HG03432 (cell line): ENCODE results near the gene CNDP2.
"Not testable (repeated sequence)": the region's sequence is repeated elsewhere in the genome, so short reads cannot be mapped to it uniquely, and the experiment has no call there.

ENCODE experiments used
- ATAC-seq: cut with Tn5 transposase; IDR thresholded peaks from one replicate; pipeline ENCODE4 v1.9.1; 2021; ENCODE audit warnings: mild to moderate bottlenecking, moderate library complexity; ENCODE audit not compliant: unreplicated experiment

CNDP2 gene

GRCh38 chr18:74499633-74500032 lies 3.5 kb downstream of the CNDP2 start:
- peak; percentile 42 for ATAC-seq

- ATAC-seq = no peak
Measured at GRCh38 chr18:74500372-74500771, 4.2 kb downstream of the CNDP2 start.

- not testable (repeated sequence) for ATAC-seq
Measured at GRCh38 chr18:74500774-74501173, 4.6 kb downstream of the CNDP2 start.

- no peak for ATAC-seq
Measured at GRCh38 chr18:74501386-74501785, 5.2 kb downstream of the CNDP2 start.

GRCh38 chr18:74503137-74503536 lies 7.0 kb downstream of the CNDP2 start:
- no peak for ATAC-seq

GRCh38 chr18:74505776-74506175 lies 9.6 kb downstream of the CNDP2 start:
- no peak for ATAC-seq

GRCh38 chr18:74506448-74507084 lies 10.4 kb downstream of the CNDP2 start:
- no peak for ATAC-seq

- no peak for ATAC-seq
Measured at GRCh38 chr18:74507097-74507881, 11.1 kb downstream of the CNDP2 start.

- ATAC-seq = no peak
Measured at GRCh38 chr18:74507927-74508326, 11.8 kb downstream of the CNDP2 start.

GRCh38 chr18:74508366-74508765 lies 12.2 kb downstream of the CNDP2 start:
- ATAC-seq = no peak

- no peak for ATAC-seq
Measured at GRCh38 chr18:74508821-74509225, 12.7 kb downstream of the CNDP2 start.

GRCh38 chr18:74509856-74510769 lies 13.9 kb downstream of the CNDP2 start:
- no peak for ATAC-seq

- no peak for ATAC-seq
Measured at GRCh38 chr18:74510770-74511095, 14.6 kb downstream of the CNDP2 start.

GRCh38 chr18:74511823-74512222 lies 15.7 kb downstream of the CNDP2 start:
- no peak for ATAC-seq

- no peak for ATAC-seq
Measured at GRCh38 chr18:74512321-74513053, 16.3 kb downstream of the CNDP2 start.

- no peak for ATAC-seq
Measured at GRCh38 chr18:74513149-74513882, 17.2 kb downstream of the CNDP2 start.

- ATAC-seq = no peak
Measured at GRCh38 chr18:74513883-74514205, 17.7 kb downstream of the CNDP2 start.

GRCh38 chr18:74514860-74515495 lies 18.8 kb downstream of the CNDP2 start:
- no peak for ATAC-seq

GRCh38 chr18:74515620-74516231 lies 19.6 kb downstream of the CNDP2 start:
- ATAC-seq = no peak
